DMS153 treated with DMSO at 0.1 percent for 48 hours (cell line): ENCODE results near the gene CTSC.

Experiments
- DNase-seq: peaks from one replicate; lab custom pipeline; 2025; ENCODE audit not compliant: unreplicated experiment; lab: John Stamatoyannopoulos, UW

Gene CTSC

GRCh38 chr11:88337181-88337986 lies at the start of gene CTSC:
Gene CTSC, minus strand, starts transcription at chr11:88337736. Its CDS starts 64 bp downstream, at chr11:88337672.
- peak; percentile 48 for DNase-seq

- DNase-seq: no peak
Measured at GRCh38 chr11:88384669-88385005, 47.1 kb upstream of the CTSC start.

DNA sequence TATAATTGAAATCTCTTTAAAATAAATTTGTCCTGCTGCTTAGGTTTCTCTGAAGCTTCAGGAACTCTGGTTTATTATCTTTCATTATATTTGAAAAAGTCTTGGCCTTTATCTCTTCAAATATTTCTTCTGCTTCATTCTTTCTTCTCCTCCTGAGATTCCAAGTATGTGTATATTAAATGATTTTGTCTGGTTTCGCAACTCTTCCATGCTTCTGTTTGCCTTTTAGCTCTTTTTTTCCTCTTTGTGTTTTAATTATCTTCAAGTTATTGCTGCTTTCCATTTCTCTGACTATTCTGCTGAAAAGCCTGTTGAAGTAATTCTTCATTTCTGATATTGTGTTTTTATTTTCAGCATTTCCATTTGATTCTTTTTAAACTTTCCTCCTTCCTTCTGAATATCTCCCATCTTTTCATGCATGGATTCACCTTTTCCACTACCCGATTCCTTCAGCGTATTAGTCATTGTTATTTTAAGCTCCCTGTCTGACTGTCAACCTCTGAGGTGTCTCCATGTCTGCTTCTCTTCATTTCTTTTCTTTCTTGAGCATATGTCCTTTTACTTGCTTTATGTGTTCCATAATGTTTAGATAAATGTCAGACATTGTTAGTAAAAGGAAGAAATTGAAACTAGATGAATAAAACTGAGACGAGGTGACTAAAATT lies 46.6 kb upstream of the CTSC start:
- no peak for DNase-seq

DNA sequence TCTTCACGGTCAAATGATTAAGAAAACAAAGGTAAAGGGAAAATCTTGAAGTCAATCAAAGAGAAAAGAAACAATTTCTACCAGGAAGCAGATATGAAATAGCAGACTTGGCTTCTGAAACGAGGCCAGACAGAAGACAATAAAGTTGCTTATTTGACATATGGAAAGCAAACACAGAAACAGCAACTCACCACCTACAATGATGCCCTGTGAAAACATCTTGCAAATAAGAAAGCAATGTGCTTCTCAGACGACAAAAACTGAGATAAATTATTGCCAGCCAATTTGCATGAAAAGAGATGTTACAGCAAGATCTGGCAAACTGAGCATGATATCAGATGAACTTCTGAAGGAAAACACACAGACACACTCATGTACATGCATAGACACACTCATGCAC lies 45.9 kb upstream of the CTSC start:
- DNase-seq: no peak

DNA sequence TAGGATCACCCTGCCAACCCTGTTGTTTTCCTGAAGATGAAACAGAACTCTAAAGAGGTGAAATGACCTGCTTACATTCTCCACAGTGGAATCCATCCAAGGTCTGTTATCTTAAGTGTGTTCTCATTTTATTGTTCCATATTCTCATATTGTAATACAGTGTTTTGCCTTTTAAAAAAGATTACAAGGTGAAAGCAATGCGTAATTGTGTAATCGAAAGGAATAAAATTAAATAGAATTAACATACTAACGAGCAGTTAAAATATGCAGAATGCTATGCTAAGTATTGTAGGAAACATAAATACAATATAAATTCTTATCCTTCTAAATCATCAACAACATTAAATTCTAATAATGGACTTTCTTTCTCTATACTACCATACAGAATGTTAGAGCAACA lies 41.6 kb upstream of the CTSC start:
- DNase-seq: no peak

DNA sequence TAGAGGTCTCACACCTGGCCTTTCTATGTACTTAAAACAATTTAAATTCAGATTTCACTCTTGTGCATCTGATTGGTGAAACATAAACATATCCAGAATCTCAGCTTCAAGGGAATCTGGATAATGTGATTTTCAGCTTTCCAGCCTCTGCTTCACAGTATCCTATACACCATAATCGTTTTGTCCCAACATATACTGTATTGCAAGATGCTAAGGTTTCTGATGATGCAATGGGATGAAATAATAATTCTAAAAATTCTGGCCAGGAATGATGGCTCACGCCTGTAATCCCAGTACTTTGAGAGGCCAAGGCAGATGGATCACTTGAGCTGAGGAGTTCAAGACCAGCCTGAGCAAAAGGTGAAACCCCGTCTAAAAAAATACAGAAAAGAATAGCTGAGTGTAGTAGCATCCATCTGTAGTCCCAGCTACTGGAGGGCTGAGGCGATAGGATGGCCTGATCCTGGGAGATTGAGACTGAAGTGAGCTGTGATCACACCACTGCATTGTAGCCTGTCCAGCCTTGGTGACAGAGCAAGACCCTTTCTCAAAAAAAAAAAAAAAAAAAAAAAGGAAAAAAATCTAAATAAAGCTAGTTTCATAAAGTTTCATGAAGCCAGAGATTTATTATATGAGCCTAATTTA lies 41.0 kb upstream of the CTSC start:
- DNase-seq: no peak

- DNase-seq: no peak
Measured at GRCh38 chr11:88377646-88378045, 40.1 kb upstream of the CTSC start.

DNA sequence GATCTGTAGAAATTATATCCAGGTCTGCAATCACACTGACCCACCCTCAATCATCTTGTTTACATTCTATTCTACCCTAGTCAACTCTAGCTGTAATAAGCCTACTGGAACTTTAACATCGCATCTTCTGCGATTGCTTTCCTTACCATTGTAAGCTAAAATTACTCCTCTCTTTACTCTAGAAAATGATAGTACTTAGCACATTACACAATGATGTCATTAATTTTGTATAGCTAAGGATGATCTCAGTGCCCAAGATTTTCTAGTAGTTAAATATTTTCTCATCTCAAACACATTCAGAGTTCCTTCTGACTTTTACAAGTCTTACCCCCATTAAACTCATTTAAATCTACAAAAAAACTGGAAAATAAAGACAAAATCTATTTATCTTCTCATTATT lies 39.6 kb upstream of the CTSC start:
- no peak for DNase-seq

DNA sequence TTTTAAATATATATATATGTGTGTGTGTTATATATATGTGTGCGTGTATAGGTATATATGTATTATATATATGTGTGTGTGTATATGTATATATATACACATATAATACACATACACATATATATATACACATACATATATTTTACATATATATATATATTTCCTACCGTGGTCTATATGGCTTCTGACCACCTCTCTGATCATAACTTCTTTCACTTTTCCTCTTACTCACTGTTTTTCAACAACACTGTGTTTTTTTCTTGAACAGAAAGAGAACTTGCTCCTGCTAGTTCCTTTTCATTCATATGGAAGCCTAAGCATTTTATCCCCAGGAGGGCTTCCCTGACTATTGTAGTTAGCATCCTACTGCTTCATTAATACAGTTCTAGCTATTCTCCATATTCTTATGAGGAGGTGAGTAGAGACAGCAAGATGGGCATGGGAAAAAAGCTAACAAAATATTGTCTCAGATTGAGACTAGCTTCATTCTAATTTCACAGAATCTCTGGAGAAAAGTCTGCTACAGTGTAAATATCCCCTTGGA lies 38.5 kb upstream of the CTSC start:
- no peak for DNase-seq

GRCh38 chr11:88370782-88371181 lies 33.2 kb upstream of the CTSC start:
- no peak for DNase-seq

DNA sequence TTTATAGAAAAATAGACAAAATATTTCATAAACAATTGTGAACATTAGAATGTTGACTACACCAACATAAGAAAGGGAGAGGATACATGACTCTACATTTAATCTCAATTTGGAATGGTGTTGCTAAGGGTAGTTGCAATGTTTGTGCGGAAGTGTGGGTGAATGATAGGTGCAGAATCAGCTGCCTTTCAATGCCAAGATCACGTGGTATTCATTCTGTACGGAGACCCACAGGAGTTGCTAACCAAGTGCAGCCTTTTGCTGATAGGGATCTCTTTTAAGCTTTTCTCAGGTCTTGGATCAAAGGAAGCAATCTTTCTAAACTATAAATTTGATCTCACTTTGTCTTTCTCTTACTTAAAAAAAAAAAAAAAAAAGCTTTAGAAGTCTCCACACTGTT lies 29.8 kb upstream of the CTSC start:
- no peak for DNase-seq

DNA sequence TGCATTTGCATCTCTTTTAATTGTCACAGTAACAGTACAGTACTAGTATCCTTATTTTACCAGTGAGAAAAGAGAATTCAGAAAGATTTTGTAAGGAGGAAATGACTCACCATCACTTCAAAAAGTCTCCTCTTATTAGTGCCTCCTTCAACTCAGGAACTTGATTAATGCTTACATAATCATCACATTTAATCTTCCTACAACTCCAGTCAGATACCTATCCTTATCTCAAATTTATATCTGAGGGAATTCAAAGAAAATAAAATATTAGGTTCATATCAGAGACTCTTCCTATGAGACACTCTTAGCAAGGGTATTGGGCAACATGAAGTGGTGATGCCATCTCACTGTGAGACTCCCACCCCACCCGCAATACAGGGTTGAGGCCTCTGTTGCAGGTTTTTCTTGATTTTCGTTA lies 26.1 kb upstream of the CTSC start:
- no peak for DNase-seq

- DNase-seq: no peak
Measured at GRCh38 chr11:88363004-88363403, 25.5 kb upstream of the CTSC start.

DNA sequence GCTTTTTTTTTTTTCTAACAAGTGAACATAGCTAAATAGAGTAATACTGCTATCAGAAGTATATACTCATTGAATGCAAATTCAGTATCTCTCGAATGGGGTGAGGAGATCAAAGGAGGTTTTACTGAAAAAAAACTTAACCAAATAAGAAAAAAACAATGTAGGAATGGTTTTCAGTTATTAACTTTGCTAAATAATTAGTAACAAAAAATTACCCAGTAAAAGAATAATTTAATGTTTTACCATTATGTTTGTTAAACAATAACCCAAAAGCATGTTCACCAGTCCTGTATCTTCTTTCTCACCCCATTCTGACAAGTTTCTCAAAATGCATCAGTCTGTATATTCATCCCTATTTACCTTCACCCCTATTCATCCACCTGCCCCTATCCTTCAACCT lies 22.6 kb upstream of the CTSC start:
- DNase-seq: no peak

DNA sequence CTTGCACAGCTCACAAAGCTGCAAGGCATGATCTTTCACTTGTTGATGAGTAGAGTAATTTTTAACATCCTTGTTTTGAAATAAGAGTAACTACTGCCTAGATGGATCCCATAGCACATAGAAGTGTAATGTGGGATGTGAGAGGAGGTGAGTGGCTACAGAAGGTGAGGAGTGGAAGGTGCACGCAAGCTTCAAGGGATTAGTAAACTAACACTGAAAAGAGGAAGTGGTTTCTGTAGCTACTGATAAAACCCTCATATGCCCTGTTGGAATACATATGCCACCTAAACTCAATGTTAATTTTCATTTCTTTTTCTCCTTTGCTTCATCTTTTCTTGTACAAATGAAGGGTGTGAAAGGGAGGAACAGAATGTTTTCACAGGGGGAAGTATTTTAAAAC lies 22.0 kb upstream of the CTSC start:
- DNase-seq: no peak

- no peak for DNase-seq
Measured at GRCh38 chr11:88359114-88359513, 21.6 kb upstream of the CTSC start.

DNA sequence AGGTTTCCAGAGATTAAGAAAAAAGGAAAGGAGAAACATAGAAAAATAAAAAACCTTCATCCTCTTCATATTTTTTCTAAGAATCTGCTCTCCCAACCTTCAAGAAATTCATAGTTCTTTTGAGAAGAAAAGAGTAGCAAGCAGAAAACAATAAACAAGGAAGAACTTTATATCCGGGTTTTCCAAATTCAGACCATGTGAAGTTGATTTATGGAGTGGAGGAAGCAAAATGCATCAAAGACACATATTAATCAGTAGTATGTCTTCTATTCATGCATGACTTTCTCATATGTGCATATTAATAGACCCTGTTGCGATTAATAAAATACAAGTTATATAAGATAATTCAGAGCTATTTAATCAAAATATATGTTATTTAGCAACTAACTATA lies 20.5 kb upstream of the CTSC start:
- no peak for DNase-seq

DNA sequence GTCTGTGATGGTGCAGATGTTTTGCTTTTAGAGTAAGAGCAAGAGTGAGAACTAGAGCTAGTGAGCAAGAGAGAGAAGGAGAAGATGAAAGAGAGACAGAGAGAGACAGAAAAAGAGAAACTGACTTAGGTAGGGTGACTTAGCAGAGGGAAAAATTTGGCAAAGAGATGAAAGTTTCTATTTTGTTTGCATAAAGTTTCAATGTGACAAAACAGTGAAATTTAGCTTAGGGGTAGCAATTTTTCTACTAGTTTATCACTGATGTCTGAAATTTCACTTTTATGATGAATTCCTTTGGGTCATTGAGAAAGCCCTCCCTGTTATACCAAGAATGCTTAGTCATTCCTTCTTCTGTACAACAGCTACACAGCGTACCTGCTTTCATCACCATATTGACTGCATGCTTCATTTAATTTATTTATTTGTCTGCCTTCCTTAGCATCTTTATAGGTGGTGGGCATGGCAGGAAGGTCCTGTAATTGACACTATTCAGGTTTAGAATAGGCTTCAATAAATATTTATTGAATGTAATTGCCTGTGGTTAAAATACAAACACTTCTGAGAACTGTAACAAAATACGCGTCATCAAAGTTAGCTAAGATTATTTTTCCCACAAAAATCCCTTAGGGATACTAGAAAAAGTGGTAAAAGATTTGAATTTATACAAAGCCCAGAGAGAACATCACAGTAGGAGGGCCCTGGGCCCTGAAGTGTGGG lies 19.9 kb upstream of the CTSC start:
- no peak for DNase-seq

- DNase-seq: no peak
Measured at GRCh38 chr11:88355887-88356286, 18.4 kb upstream of the CTSC start.

- DNase-seq: no peak
Measured at GRCh38 chr11:88354912-88355311, 17.4 kb upstream of the CTSC start.

DNA sequence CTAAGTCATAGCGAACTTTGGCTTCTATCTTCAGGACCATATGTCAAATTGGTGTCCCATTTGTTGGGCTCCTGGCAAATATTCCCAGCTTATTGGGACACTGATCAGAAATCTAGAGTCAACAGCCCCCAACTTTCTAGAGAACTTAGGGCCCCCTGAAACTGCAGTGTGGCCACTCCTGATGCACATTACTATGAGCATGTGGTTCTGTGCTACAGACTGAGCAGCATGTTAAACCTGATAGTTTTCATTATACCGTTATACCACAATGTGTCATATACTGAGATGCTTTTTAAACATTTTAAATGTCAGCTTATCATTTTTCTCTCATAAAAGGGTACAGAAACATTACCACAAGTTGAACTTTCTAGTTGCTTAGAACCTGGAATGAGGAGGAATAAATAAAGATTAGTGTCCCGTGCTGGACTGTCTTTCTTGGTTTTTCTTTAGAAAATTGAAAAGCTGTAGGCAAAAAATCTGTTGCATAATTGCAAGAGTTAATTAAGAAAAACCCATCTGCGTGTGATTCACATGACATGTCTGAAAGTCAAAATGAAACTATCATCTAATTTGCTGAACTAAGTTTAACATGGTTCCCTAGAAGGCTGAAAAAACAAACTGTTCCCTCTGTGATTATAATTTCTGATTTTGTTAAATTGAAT lies 16.4 kb upstream of the CTSC start:
- no peak for DNase-seq
